GM21576 (cell line): ENCODE results near the gene CLDN12.
"Not testable (repeated sequence)": the region's sequence is repeated elsewhere in the genome, so short reads cannot be mapped to it uniquely, and the experiment has no call there.

Experiments used
- ATAC-seq: cut with Tn5 transposase; IDR thresholded peaks from one replicate; pipeline ENCODE4 v1.9.1; 2021; ENCODE audit warnings: mild to moderate bottlenecking, moderate library complexity; ENCODE audit not compliant: unreplicated experiment

Gene CLDN12

GRCh38 chr7:90430614-90431460 lies 27.6 kb downstream of the CLDN12 start:
- ATAC-seq = no peak

GRCh38 chr7:90432752-90433151 lies 29.5 kb downstream of the CLDN12 start:
- ATAC-seq = no peak

DNA sequence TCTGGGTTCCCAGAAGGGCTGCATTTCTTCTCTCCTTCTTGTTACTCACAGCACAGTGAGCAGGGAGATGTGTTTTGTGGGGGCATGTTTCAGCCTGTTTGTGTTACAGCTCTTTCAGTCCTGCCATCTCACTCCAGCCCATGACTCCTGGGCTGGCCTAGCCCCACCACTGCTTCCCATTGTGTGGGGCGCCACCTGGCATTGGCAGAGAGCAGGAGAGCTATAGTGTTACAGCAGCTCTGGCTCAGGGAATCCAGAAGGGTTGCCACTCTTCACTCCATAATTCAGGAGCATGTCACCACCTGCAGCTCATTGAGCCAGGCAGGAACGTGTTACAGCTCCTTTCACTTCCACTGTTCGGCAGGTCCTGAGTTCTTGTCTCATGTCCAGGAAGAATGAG lies 30.0 kb downstream of the CLDN12 start:
- ATAC-seq = no peak

DNA sequence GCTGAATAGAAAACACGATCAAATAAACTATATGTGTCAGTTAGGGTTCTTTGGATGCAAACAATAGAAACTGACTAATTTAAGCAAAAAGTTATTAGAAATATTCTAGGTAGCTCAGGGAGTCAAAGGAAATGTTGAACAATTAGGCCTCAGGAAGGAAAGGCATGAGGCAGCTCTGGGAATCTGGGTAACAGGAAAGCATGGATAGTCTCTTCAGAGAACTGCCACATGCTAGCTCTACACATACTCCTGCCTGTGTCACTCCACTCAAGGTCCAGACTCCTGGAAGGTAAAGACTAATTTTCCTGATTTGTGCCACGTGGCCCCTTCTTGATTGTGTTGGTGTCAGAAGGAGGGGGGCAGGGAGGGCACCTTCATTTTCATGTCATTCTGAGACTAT lies 42.4 kb downstream of the CLDN12 start:
- ATAC-seq = no peak

GRCh38 chr7:90446137-90446899 lies 43.1 kb downstream of the CLDN12 start:
- ATAC-seq = no peak

DNA sequence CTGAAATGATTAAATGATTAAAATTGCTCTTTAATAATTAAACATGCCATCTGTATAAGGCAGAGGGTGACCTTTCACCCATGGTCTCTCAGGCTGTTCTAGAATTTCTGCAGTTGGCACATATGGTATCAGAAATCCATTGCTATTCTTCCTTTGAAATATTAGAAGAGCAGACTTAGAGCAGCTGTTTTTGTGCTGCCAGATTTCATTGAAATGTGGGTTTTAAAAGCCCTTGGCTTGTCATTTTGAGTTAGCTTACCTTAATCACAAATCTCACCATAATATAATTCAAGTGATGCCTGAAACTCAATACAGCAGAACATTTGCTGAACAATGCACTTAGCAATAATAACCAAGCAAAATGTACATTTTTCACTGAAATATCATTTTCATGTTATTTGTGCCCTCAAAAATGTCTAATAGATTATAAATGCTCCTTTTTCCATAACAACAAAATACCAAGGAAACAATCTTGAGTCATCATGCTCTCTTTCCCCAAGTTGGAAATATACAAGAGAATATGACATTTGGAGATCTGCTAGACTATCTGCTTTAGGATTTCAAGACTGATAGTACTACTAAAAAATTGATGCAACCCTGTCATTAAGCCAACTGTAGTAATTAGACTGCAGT lies 50.1 kb downstream of the CLDN12 start:
- ATAC-seq = no peak

DNA sequence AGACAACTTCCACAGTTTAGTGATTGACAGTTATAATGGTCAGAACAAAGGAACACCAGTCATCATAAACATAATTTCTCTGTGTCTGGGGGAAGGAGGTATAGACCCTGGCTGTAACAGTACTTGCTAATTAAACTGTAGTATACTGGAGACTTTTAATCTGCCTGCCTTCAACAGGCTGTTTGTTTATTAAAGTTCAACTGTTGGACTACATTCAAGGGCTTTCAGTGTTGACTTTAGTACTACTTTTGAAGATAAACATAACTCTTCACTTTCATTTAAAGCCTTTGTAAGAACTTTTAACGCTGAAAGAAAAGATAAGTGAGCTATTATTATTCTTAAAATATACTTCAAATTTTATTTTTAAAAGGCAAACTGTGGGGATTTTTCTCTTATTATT lies 50.7 kb downstream of the CLDN12 start:
- ATAC-seq = no peak

DNA sequence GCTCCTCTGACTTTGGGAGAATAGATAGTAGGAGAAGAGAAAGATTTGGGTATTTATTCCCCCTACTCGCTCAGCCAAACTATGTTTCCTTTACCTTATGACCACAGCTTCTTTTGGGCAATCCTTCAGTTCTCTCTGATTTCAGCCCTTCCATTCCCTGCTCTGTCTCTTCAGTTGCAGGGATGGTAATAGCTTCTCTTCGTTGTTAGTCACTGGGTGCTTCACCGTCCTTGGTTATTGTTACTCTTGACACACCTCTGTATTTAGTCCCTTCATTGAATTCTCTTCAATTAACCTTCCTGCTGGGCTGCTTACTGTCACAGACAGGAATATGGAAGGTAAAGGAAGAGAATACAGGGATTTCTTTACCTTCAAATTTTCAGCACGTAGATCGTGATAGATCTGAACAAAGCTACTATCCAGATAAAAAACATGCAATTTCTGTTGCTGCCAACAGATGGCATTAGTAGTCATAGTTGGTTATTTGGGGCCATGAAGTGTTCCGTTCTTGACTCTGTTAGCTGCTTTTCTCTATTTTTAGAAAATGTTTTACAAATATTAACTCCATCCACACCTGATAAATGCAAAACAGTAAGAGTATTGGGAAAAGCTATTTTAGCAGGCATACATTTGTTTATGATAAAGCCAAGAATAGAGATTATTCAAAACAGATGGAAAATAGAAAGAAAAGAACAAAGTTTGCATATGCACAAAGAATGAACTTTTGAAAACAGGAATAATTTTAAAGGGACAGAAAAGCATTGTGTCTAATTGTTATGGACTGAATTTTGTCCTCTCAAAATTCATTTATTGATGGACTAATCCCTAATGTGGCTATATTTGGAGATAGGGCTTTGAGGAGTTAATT lies 52.1 kb downstream of the CLDN12 start:
- peak; percentile 85 for ATAC-seq

GRCh38 chr7:90458104-90458503 lies 54.8 kb downstream of the CLDN12 start:
- ATAC-seq = no peak

DNA sequence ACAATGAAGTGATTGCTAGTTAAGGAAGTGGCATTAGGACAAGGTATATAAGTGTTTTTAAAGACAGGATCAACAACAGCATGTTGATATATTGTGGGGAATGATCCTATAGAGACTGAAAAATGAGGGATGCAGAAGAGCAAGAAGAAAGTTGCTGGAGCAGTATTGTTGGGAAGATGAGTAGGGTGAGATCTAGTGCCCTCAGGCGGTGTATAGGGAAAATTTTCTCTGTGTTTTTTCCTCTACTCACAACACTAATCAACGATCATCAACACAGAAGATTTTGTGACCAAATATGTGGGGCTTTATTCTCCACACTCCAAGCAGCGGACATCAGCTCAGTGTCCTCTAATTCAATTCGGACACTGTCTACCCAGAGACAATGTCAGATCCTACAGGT lies 56.6 kb downstream of the CLDN12 start:
- no peak for ATAC-seq

GRCh38 chr7:90461219-90461618 lies 58.0 kb downstream of the CLDN12 start:
- ATAC-seq = no peak

DNA sequence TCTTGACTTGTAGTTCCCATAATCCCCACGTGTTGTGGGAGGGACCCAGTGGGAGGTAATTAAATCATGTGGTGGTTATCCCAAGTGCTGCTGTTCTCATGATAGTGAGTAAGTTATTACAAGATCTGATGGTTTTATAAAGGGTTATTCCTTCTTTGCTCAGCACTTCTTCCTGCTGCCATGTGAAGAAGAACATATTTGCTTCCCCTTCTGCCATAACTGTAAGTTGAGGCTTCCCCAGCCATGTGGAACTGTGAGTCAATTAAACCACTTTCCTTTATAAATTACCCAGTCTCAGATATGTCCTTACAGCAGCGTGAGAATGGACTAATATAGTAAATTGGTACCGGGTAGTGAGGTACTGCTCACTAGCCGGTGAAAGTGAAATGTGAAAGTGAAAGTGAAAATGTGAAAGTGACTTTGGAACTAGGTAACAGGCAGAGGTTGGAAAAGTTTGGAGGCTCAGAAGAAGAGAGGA lies 59.9 kb downstream of the CLDN12 start:
- ATAC-seq = not testable (repeated sequence)
